Brain microvascular endothelial cell (primary cell): ENCODE measurements around the gene ZBTB7A.

Experiments
- DNase-seq: peaks from one replicate; pipeline ENCODE4 v3.0.0-alpha.2; 2020
- H3K27ac ChIP-seq: fragments of 250-450 bp; sonication (Bioruptor Pico); 2 replicates; pipeline ENCODE4 v1.5.1; 2020; ENCODE audit warnings: mild to moderate bottlenecking, moderate library complexity
- H3K27me3 ChIP-seq: fragments of 250-450 bp; sonication (Bioruptor Pico); replicated peaks from 2 replicates; pipeline ENCODE4 v1.5.1; 2020; ENCODE audit warnings: mild to moderate bottlenecking
- H3K36me3 ChIP-seq: fragments of 250-450 bp; sonication (Bioruptor Pico); replicated peaks from 2 replicates; pipeline ENCODE4 v1.5.1; 2020; ENCODE audit warnings: mild to moderate bottlenecking
- H3K4me3 ChIP-seq: 2 replicates; pipeline ENCODE4 v1.5.1; 2011; ENCODE audit warnings: low read depth, mild to moderate bottlenecking, control low read depth, low read length, moderate library complexity
- in situ Hi-C: cut with HindIII; loops from 2 replicates; pipeline ENCODE4 v1.10.0; 2017; ENCODE audit warnings: low sequenced_read_pairs, low pct_ligation_motif_present
- TF ChIP-seq, protein P1 (sequence below): IDR thresholded peaks from 2 replicates; pipeline ENCODE4 v1.5.1; 2011; ENCODE audit warnings: low read depth, mild to moderate bottlenecking, moderate library complexity, low read length, control low read depth, inconsistent platforms; ENCODE audit errors: missing control alignments

Gene ZBTB7A

GRCh38 chr19:4101496-4101770 lies 34.7 kb upstream of the ZBTB7A start:
- TF ChIP-seq, protein P1, sequence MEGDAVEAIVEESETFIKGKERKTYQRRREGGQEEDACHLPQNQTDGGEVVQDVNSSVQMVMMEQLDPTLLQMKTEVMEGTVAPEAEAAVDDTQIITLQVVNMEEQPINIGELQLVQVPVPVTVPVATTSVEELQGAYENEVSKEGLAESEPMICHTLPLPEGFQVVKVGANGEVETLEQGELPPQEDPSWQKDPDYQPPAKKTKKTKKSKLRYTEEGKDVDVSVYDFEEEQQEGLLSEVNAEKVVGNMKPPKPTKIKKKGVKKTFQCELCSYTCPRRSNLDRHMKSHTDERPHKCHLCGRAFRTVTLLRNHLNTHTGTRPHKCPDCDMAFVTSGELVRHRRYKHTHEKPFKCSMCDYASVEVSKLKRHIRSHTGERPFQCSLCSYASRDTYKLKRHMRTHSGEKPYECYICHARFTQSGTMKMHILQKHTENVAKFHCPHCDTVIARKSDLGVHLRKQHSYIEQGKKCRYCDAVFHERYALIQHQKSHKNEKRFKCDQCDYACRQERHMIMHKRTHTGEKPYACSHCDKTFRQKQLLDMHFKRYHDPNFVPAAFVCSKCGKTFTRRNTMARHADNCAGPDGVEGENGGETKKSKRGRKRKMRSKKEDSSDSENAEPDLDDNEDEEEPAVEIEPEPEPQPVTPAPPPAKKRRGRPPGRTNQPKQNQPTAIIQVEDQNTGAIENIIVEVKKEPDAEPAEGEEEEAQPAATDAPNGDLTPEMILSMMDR = no peak
- peaks cover 66% of the 10 kb centered on the region for H3K36me3 ChIP-seq
- H3K27ac ChIP-seq = no peak overlapping the region
- no peak overlapping the region for H3K4me3 ChIP-seq
- in situ Hi-C loops = no loop called here
- H3K27me3 ChIP-seq = no peaks in the 10 kb centered on the region
- no peak for DNase-seq

DNA sequence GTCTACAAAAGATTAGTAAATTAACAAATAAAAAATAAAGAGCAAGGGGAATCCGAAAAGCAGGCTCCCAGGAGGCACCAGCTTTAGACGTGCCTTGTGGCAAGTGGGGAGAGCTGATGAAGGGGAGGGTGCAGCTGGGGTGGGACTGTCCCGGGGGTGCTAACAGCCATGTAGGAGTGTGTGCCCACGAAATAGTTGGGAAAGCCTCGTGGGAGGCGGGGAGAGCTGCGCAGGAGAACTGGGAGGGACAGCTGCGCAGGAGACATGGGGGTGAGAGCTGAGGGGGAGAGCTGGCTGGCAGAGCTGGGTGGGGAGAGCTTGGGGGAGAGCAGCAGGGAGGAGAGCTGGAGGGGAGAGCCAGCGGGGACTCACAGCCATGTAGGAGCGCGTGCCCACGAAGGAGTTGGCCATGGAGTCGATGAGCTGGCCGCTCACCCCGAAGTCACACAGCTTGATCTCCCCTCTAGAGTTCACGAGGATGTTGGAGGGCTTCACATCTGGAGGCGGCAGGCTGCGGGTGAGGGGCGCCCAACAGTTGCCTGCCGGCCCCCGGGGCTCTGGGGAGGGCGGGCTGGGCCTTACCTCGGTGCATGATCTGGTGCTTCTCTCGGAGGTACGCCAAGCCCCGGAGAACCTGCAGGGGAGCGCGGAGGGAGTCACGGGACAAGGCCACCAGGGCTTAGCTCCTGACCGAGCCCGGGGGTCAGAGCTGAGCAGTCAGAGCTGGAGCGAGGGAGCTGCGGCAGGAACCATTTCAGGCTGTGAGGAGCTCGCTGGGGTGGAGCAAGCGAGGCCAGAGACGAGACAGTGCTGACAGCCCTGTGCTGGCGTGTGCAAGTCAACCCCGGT lies 34.2 kb upstream of the ZBTB7A start:
- Histone ChIP-seq H3K36me3 (peaks cover 63% of the 10 kb centered on the region), H3K27ac (no peak overlapping the region), H3K4me3 (no peak overlapping the region), H3K27me3 (no peaks in the 10 kb centered on the region)
- in situ Hi-C loops = no loop called here
- no peak for DNase-seq
- TF ChIP-seq, protein P1 = no peak

- Histone ChIP-seq H3K27me3 (no peaks in the 10 kb centered on the region), H3K36me3 (peaks cover 69% of the 10 kb centered on the region), H3K27ac (no peak overlapping the region), H3K4me3 (no peak overlapping the region)
- TF ChIP-seq, protein P1 = no peak
- no peak for DNase-seq
- in situ Hi-C loops = no loop called here
These were observed 32.5 kb upstream of the ZBTB7A start for GRCh38 chr19:4099041-4099764.

- in situ Hi-C loops = no loop called here
- no peak for DNase-seq
- H3K4me3 ChIP-seq = no peak overlapping the region
- peaks cover 69% of the 10 kb centered on the region for H3K36me3 ChIP-seq
- no peak overlapping the region for H3K27ac ChIP-seq
- TF ChIP-seq, protein P1 = no peak
- H3K27me3 ChIP-seq = no peaks in the 10 kb centered on the region
These were observed 31.8 kb upstream of the ZBTB7A start for GRCh38 chr19:4098493-4098892.

DNA sequence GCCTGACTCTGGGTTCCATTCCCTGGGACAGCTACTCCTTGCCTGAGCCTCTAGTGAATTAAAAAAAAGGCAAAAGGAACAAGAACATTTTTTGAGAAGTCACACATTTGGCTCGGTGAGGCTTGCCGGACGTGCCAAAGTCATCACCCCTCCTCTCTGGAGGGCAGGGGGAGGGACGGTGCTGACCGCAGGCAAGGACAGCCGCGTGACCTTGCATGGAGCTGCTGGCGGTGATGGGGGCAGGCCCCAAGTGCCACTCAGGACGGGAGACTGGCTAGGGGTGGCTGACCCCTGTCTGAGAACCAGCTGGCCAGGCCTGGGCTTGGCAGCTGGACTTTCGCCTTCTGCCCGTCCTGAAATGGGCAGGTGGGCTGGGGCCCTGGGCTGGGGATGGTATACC lies 30.8 kb upstream of the ZBTB7A start:
- in situ Hi-C loops = no loop called here
- Histone ChIP-seq H3K36me3 (peaks cover 66% of the 10 kb centered on the region), H3K27ac (no peak overlapping the region), H3K27me3 (no peaks in the 10 kb centered on the region), H3K4me3 (no peak overlapping the region)
- DNase-seq = no peak
- TF ChIP-seq, protein P1 = no peak
